ENCODE results near the gene FAM25A. TPM values are rescaled to one million over a fixed set of nuclear protein-coding genes. Genes with fewer than 3 reads are reported as not detected.

Gene FAM25A
- polyA plus RNA-seq, 1 of the 3 experiments (the other 2 are of a cell fraction) = not detected

- POLR2A ChIA-PET = no interaction called here
- H3K27me3 ChIP-seq (ENCODE audit: insufficient read depth) = no peaks in the 10 kb centered on the region
- H3K36me3 ChIP-seq (replicated peaks in 1 of 2; ENCODE audit: control insufficient read depth in 1 of 2, insufficient read depth in 2 of 2, low read length in 1 of 2) = no peaks in the 10 kb centered on the region
- no peaks in the 10 kb centered on the region for H3K9me2 ChIP-seq
- H3K27ac ChIP-seq (ENCODE audit: low read depth in 2 of 2, low read length in 1 of 2) = no peak overlapping the region
- CTCF ChIA-PET = interaction anchor here (1.0 kb wide), 1 partner anchor 32 kb away, joined by 3 read pairs; no protein-coding TSS in a partner anchor
- no peaks in the 10 kb centered on the region for H4K20me1 ChIP-seq (ENCODE audit: insufficient read depth)
- H3K9me3 ChIP-seq = no peaks in the 10 kb centered on the region
- TF ChIP-seq MEF2A (IDR thresholded peaks at IDR 0.05; ENCODE audit: borderline replicate concordance, low read depth) = no peak
- no peak for TF ChIP-seq SIN3A (IDR thresholded peaks at IDR 0.05; ENCODE audit: borderline replicate concordance, low read depth, low read length)
- TF ChIP-seq GATA2 (CRISPR knock-in tag; IDR thresholded peaks at IDR 0.05) = no peak
- TF ChIP-seq ZBTB33 (IDR thresholded peaks at IDR 0.05; ENCODE audit: borderline replicate concordance, low read depth) = no peak
- TF ChIP-seq MXI1 (IDR thresholded peaks at IDR 0.05; ENCODE audit: low read depth, low read length) = no peak
- no peak for TF ChIP-seq RCOR1 (IDR thresholded peaks at IDR 0.05; ENCODE audit: low read length)
- no peak for TF ChIP-seq CTCF (IDR thresholded peaks at IDR 0.05)
- no peak for TF ChIP-seq TEAD4 (IDR thresholded peaks at IDR 0.05; ENCODE audit: borderline replicate concordance, insufficient read depth)
- TF ChIP-seq SMC3 (IDR thresholded peaks at IDR 0.05; ENCODE audit: low read depth, low read length) = no peak
- no peak for TF ChIP-seq GABPA (IDR thresholded peaks at IDR 0.05; ENCODE audit: low read depth)
- TF ChIP-seq NRF1 (IDR thresholded peaks at IDR 0.05; ENCODE audit: low read depth, low read length) = no peak
- TF ChIP-seq EP300 (IDR thresholded peaks at IDR 0.05; ENCODE audit: borderline replicate concordance in 1 of 2, low read depth in 1 of 2, low read length in 1 of 2) = no peak
- TF ChIP-seq FOXM1 (IDR thresholded peaks at IDR 0.05; ENCODE audit: low read depth) = no peak
- no peak for TF ChIP-seq IRF3 (IDR thresholded peaks at IDR 0.05; ENCODE audit: low read depth, low read length)
- no peak overlapping the region for H3K4me2 ChIP-seq
- H3K79me2 ChIP-seq (ENCODE audit: insufficient read depth) = no peaks in the 10 kb centered on the region
- H3K4me1 ChIP-seq (ENCODE audit: control insufficient read depth in 1 of 2, insufficient read depth in 2 of 2, low read depth in 1 of 2, low read length in 1 of 2) = peaks cover 0 to 4% of the 10 kb centered on the region in 2 experiments; a peak in 1 of 4 replicates
- peak; percentile 41 for DNase-seq
- WGBS (ENCODE audit: low lambda C conversion rate) = 92% methylated on average over 42 of the region's 66 CpGs
- no peaks in the 10 kb centered on the region for H3F3A ChIP-seq (replicated peaks; ENCODE audit: insufficient read depth)
- H2AFZ ChIP-seq (ENCODE audit: low read depth) = no peak overlapping the region
- H3K9ac ChIP-seq = no peak overlapping the region
- H3K4me3 ChIP-seq (ENCODE audit: low read depth in 2 of 2, low read length in 1 of 2) = no peak overlapping the region
Measured at GRCh38 chr10:86971232-86971991, 48.7 kb upstream of the FAM25A start.
